Nephron progenitor cell (in vitro differentiated cells): ENCODE data around the gene CEL.
"Not testable (repeated sequence)": the region's sequence is repeated elsewhere in the genome, so short reads cannot be mapped to it uniquely, and the experiment has no call there.

ENCODE experiments used
- DNase-seq: peaks from one replicate; pipeline ENCODE4 v3.0.0; 2021
- H3K27ac Mint-ChIP-seq: 2 replicates; pipeline ENCODE4 v1.8.0; 2021; ENCODE audit warnings: mild to moderate bottlenecking, moderate library complexity, mixed read lengths
- H3K27me3 Mint-ChIP-seq: 2 replicates; pipeline ENCODE4 v1.8.0; 2021; ENCODE audit warnings: mild to moderate bottlenecking, low read depth, mixed read lengths; ENCODE audit not compliant: poor library complexity
- H3K36me3 Mint-ChIP-seq: 2 replicates; pipeline ENCODE4 v1.8.0; 2021; ENCODE audit warnings: low read depth, mixed read lengths
- H3K4me1 Mint-ChIP-seq: 2 replicates; pipeline ENCODE4 v1.8.0; 2021; ENCODE audit warnings: mixed read lengths
- H3K4me3 Mint-ChIP-seq: 2 replicates; pipeline ENCODE4 v1.8.0; 2021; ENCODE audit warnings: mild to moderate bottlenecking, moderate library complexity, mixed read lengths
- H3K9me3 Mint-ChIP-seq: 2 replicates; pipeline ENCODE4 v1.8.0; 2021; ENCODE audit warnings: mild to moderate bottlenecking, moderate library complexity, mixed read lengths
- TF ChIP-seq, protein P1 (sequence below): fragments of 200-600 bp; sonication (generic); IDR thresholded peaks from 2 replicates; pipeline ENCODE4 v1.5.0; 2021; ENCODE audit warnings: antibody characterized with exemption

CEL gene

DNA sequence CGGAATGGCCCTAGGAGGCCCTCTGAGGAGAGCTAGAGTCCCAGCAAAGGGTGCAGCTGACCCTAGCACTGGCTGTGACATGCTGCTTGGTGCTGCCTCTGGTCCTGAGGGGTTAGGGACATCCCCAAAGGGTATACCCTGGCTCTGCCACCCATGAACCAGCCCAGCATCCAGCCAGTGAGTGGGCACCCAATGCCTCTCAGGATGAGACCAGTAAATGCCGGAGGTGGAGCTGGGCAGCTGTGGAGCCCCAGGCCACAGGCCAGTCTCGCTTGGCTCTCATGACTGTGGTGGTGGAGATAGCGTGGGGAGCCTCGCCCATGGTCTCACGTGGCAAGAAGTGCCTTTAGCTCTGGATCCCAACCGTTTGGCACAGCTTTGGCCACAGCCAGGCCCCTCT is 3.7 kb upstream of the CEL start:
- no peaks in the 10 kb centered on the region for H3K27me3 Mint-ChIP-seq
- TF ChIP-seq, protein P1, sequence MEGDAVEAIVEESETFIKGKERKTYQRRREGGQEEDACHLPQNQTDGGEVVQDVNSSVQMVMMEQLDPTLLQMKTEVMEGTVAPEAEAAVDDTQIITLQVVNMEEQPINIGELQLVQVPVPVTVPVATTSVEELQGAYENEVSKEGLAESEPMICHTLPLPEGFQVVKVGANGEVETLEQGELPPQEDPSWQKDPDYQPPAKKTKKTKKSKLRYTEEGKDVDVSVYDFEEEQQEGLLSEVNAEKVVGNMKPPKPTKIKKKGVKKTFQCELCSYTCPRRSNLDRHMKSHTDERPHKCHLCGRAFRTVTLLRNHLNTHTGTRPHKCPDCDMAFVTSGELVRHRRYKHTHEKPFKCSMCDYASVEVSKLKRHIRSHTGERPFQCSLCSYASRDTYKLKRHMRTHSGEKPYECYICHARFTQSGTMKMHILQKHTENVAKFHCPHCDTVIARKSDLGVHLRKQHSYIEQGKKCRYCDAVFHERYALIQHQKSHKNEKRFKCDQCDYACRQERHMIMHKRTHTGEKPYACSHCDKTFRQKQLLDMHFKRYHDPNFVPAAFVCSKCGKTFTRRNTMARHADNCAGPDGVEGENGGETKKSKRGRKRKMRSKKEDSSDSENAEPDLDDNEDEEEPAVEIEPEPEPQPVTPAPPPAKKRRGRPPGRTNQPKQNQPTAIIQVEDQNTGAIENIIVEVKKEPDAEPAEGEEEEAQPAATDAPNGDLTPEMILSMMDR: no peak
- peaks cover 34% of the 10 kb centered on the region for H3K36me3 Mint-ChIP-seq
- H3K27ac Mint-ChIP-seq: no peak overlapping the region
- no peak for DNase-seq
- no peaks in the 10 kb centered on the region for H3K9me3 Mint-ChIP-seq
- H3K4me3 Mint-ChIP-seq: no peak overlapping the region
- H3K4me1 Mint-ChIP-seq: peaks cover 28% of the 10 kb centered on the region

DNA sequence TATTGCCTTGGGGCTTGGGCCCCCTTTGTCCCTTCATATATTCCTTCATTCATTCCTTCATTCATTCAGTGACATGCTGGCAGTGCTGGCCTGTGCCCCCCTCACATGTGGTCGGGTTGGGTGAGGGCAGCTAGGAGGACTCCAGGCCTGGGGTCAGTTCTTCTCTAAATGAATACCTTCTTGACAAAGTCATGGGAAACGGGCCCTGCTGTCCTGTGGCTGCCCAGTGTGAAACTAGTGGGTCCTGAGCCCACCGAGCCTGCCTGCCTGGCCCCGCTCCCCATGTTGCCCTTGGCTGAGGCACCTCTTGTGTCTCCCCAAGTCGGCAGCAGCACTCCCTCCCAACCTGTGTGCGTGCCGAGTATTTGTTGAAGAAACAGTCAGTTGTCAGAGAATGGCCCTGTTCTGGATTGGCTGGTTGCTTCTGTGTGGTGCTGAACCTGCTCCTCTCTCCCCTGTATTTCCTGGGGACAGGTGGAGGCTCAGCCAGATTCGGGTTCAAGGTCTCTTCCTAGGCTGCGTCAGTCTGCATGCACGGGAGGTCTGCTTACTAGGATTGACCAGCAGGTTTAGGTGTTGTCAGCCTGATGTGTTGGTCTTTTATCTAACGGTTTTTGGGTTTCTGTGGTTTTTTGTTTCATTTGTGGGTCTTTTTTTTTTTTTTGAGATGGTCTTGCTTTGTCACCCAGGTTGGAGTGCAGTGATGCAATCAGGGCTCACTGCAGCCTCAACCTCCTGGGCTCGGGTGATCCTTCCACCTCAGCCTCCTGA is 3.0 kb upstream of the CEL start:
- TF ChIP-seq, protein P1: no peak
- DNase-seq: no peak

DNA sequence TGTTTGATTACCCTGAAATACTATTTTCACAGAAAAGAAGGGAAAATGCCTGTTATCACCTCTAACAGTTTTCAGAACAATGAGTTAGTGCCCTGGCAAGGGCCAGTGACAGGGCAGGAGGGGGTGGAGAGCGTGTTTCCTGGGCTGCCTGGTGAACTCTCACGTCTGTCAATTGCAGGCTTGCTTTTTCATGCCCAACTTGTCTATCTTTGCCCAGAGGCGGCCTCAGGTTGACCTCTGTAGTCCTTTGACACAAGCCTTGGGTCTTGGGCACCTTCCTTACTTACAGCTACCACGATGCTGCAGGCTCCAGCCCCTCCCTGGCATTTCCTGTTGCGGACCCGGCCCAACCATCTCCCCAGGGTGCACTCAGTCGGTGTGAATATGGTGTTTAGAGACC is 2.2 kb upstream of the CEL start:
- H3K9me3 Mint-ChIP-seq: no peaks in the 10 kb centered on the region
- TF ChIP-seq, protein P1: no peak
- H3K4me3 Mint-ChIP-seq: no peak overlapping the region
- DNase-seq: no peak
- no peaks in the 10 kb centered on the region for H3K27me3 Mint-ChIP-seq
- H3K36me3 Mint-ChIP-seq: peaks cover 25% of the 10 kb centered on the region
- peak overlapping the region; percentile 92 for H3K27ac Mint-ChIP-seq
- peaks cover 28% of the 10 kb centered on the region for H3K4me1 Mint-ChIP-seq

More for the DNA sequence above, 3.0 kb upstream of the CEL start:
- Mint-ChIP-seq H3K27ac (peak overlapping the region; percentile 85), H3K4me1 (peaks cover 28% of the 10 kb centered on the region), H3K9me3 (no peaks in the 10 kb centered on the region), H3K27me3 (no peaks in the 10 kb centered on the region), H3K4me3 (no peak overlapping the region), H3K36me3 (peaks cover 31% of the 10 kb centered on the region)

DNA sequence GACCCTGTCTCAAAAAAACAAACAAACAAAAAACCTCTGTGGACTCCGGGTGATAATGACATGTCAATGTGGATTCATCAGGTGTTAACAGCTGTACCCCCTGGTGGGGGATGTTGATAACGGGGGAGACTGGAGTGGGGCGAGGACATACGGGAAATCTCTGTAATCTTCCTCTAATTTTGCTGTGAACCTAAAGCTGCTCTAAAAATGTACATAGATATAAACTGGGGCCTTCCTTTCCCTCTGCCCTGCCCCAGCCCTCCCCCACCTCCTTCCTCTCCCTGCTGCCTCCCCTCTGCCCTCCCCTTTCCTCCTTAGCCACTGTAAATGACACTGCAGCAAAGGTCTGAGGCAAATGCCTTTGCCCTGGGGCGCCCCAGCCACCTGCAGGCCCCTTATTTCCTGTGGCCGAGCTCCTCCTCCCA is 1.4 kb upstream of the CEL start:
- no peaks in the 10 kb centered on the region for H3K27me3 Mint-ChIP-seq
- peak overlapping the region; percentile 92 for H3K27ac Mint-ChIP-seq
- TF ChIP-seq, protein P1: no peak
- H3K4me3 Mint-ChIP-seq: no peak overlapping the region
- H3K36me3 Mint-ChIP-seq: peaks cover 25% of the 10 kb centered on the region
- H3K9me3 Mint-ChIP-seq: no peaks in the 10 kb centered on the region
- DNase-seq: no peak
- H3K4me1 Mint-ChIP-seq: peaks cover 28% of the 10 kb centered on the region

DNA sequence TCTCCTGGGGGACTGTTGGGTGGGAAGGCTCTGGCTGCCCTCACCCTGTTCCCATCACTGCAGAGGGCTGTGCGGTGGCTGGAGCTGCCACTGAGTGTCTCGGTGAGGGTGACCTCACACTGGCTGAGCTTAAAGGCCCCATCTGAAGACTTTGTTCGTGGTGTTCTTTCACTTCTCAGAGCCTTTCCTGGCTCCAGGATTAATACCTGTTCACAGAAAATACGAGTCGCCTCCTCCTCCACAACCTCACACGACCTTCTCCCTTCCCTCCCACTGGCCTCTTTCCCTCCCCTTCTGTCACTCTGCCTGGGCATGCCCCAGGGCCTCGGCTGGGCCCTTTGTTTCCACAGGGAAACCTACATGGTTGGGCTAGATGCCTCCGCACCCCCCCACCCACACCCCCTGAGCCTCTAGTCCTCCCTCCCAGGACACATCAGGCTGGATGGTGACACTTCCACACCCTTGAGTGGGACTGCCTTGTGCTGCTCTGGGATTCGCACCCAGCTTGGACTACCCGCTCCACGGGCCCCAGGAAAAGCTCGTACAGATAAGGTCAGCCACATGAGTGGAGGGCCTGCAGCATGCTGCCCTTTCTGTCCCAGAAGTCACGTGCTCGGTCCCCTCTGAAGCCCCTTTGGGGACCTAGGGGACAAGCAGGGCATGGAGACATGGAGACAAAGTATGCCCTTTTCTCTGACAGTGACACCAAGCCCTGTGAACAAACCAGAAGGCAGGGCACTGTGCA is 590 bp upstream of the CEL start:
- not testable (repeated sequence) for H3K27me3 Mint-ChIP-seq, H3K9me3 Mint-ChIP-seq, DNase-seq
- Mint-ChIP-seq H3K4me3 (peak overlapping the region; percentile 20), H3K27ac (peak overlapping the region; percentile 92), H3K4me1 (peaks cover 28% of the 10 kb centered on the region), H3K36me3 (peaks cover 20% of the 10 kb centered on the region)

DNA sequence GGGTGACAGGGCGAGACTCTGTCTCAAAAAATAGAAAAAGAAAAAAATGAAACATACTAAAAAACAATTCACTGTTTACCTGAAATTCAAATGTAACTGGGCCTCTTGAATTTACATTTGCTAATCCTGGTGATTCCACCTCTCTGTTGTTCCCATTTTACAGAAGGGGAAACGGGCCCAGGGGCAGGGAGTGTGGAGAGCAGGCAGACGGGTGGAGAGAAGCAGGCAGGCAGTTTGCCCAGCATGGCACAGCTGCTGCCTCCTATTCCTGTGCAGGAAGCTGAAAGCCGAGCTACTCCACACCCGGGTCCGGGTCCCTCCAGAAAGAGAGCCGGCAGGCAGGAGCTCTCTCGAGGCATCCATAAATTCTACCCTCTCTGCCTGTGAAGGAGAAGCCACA is 788 bp downstream of the CEL start:
- Mint-ChIP-seq H3K4me1 (peaks cover 28% of the 10 kb centered on the region), H3K36me3 (peaks cover 14% of the 10 kb centered on the region)
- not testable (repeated sequence) for DNase-seq, H3K27me3 Mint-ChIP-seq, H3K27ac Mint-ChIP-seq, H3K4me3 Mint-ChIP-seq, H3K9me3 Mint-ChIP-seq
